ENCODE data around the gene PLEKHA4. TPM values are rescaled to one million over a fixed set of nuclear protein-coding genes. Genes with fewer than 3 reads are reported as not detected.
"Not testable (repeated sequence)": the region's sequence is repeated elsewhere in the genome, so short reads cannot be mapped to it uniquely, and the experiment has no call there.

Gene PLEKHA4
- total RNA-seq, 1 experiment from 2014 or later, result 14.8 TPM

- TF ChIP-seq TCF7 (CRISPR knock-in tag; IDR thresholded peaks at IDR 0.05; ENCODE audit: low read depth) (no peak), FOXP1 (CRISPR knock-in tag; IDR thresholded peaks at IDR 0.05; ENCODE audit: borderline replicate concordance) (no peak), USF2 (CRISPR knock-in tag; IDR thresholded peaks at IDR 0.05) (no peak), E2F4 (CRISPR knock-in tag; IDR thresholded peaks at IDR 0.05; ENCODE audit: borderline replicate concordance, low read depth) (no peak), PREB (CRISPR knock-in tag; IDR thresholded peaks at IDR 0.05; ENCODE audit: borderline replicate concordance) (no peak), GABPB1 (CRISPR knock-in tag; IDR thresholded peaks at IDR 0.05) (no peak), TEAD1 (CRISPR knock-in tag; IDR thresholded peaks at IDR 0.05) (no peak), ZNF425 (CRISPR knock-in tag; conservative IDR thresholded peaks at IDR 0.05) (peak; percentile 85), MYBL2 (CRISPR knock-in tag; IDR thresholded peaks at IDR 0.05) (no peak), EMX1 (CRISPR knock-in tag; IDR thresholded peaks at IDR 0.05) (peak; percentile 94), SMAD4 (CRISPR knock-in tag; IDR thresholded peaks at IDR 0.05) (no peak), ZNF317 (CRISPR knock-in tag; IDR thresholded peaks at IDR 0.05; ENCODE audit: borderline replicate concordance, low read depth) (no peak), ATF2 (CRISPR knock-in tag; IDR thresholded peaks at IDR 0.05; ENCODE audit: borderline replicate concordance, low read depth) (no peak), CBFB (CRISPR knock-in tag; IDR thresholded peaks at IDR 0.05; ENCODE audit: low read depth) (no peak)
Observed at GRCh38 chr19:48881741-48882657, 13.6 kb upstream of the PLEKHA4 start (continued).

- CTCF ChIA-PET, result interaction anchor here (1.0 to 3.2 kb wide), 2 partner anchors 84 to 91 kb away, joined by 4 to 21 read pairs; no protein-coding TSS in a partner anchor
Observed at GRCh38 chr19:48879696-48880095, 11.3 kb upstream of the PLEKHA4 start.

More at GRCh38 chr19:48879696-48880095, 11.3 kb upstream of the PLEKHA4 start:
- not testable (repeated sequence) for H3K9me3 Mint-ChIP-seq; H3K4me3 Mint-ChIP-seq; DNase-seq (ENCODE audit: low spot score); H3K27me3 Mint-ChIP-seq (ENCODE audit: low read depth); H3K36me3 Mint-ChIP-seq
- peak; percentile 7; the same call in 1 of the 2 replicates for ATAC-seq
- Mint-ChIP-seq H3K4me1 (peaks cover 16% of the 10 kb centered on the region), H3K27ac (peak overlapping the region; percentile 78)
- TF ChIP-seq ZNF121 (CRISPR knock-in tag; IDR thresholded peaks at IDR 0.05) (0 out of 2 replicates have a peak, but pooled peaks have one; percentile 33), FOXP4 (CRISPR knock-in tag; IDR thresholded peaks at IDR 0.05) (peak; percentile 77; the same call in 1 of the 2 replicates)
- POLR2A ChIA-PET, result interaction anchor here (0.7 to 1.6 kb wide), 2 partner anchors 20 to 84 kb away, joined by 5 read pairs; partner anchors contain the start of gene NUCB1

Measured in WTC11 (cell line).